Breast epithelium (tissue), 4 donors: ENCODE measurements around the gene LITAFD. TPM values are rescaled to one million over a fixed set of nuclear protein-coding genes. Genes with fewer than 3 reads are reported as not detected.
"Not testable (repeated sequence)": the region's sequence is repeated elsewhere in the genome, so short reads cannot be mapped to it uniquely, and the experiment has no call there.

Source experiments
- DNase-seq, 2 donors: peaks; one replicate each; pipeline ENCODE4 v3.0.0-alpha.2; 2019; ENCODE audit warnings: low spot score in 2 of 2
- H3K27ac ChIP-seq, 2 donors: fragments of 200-600 bp; sonication (generic) in 1 of 2; one replicate each; pipeline ENCODE4 v1.5.1; 2016 to 2019; ENCODE audit warnings: mild to moderate bottlenecking in 1 of 2
- H3K27me3 ChIP-seq, 2 donors: fragments of 200-600 bp; sonication (generic) in 1 of 2; one replicate each; pipeline versions ENCODE4 v1.5.1 to v1.6.0; 2017 to 2019; ENCODE audit warnings: control low read depth in 1 of 2, mild to moderate bottlenecking in 1 of 2
- H3K36me3 ChIP-seq: fragments of 200-600 bp; one replicate; pipeline ENCODE4 v1.5.1; 2019
- H3K4me1 ChIP-seq, 2 donors: fragments of 200-600 bp; sonication (generic); one replicate each; pipeline ENCODE4 v1.5.1; 2016 to 2019; ENCODE audit warnings: control low read depth in 1 of 2
- H3K4me3 ChIP-seq, 3 donors: fragments of 200-600 bp; sonication (generic); 1 replicate in 2 of 3; 2 replicates in 1 of 3; pipeline ENCODE4 v1.5.1; 2016 to 2019; ENCODE audit warnings: mild to moderate bottlenecking in 3 of 3, moderate library complexity in 2 of 3
- H3K9me3 ChIP-seq, 2 donors: fragments of 200-600 bp; sonication (generic) in 1 of 2; one replicate each; pipeline ENCODE4 v1.5.1; 2016 to 2019; ENCODE audit warnings: control low read depth in 1 of 2
- CTCF ChIP-seq, 3 donors: fragments of 450-650 bp; IDR thresholded peaks; one replicate each; pipeline ENCODE4 v1.5.1; 2016 to 2017; ENCODE audit warnings: antibody characterized with exemption in 3 of 3, mild to moderate bottlenecking in 3 of 3, moderate library complexity in 3 of 3
- POLR2A ChIP-seq: fragments of 450-650 bp; IDR thresholded peaks from one replicate; pipeline ENCODE4 v1.6.1; 2016; ENCODE audit warnings: antibody characterized with exemption, mild to moderate bottlenecking, moderate library complexity
- POLR2AphosphoS5 ChIP-seq, 3 donors: sonication (generic); formaldehyde crosslinking; IDR thresholded peaks; one replicate each; pipeline ENCODE4 v1.6.1; 2017; ENCODE audit warnings: antibody characterized with exemption in 3 of 3
- intact Hi-C: fragments of 100-400 bp; cut with DNase I; formaldehyde crosslinking; loops from one replicate; pipeline ENCODE4 v1.15.1; 2023; ENCODE audit warnings: low total_unique reads
- total RNA-seq, 3 donors: library from RNA; depleted of rRNA; stranded (reverse); fragments of >200 nt; gene quantifications; one replicate each; pipeline ENCODE4 v1.1.0, GENCODE V29; 2016

The LITAFD gene
- total RNA-seq, 3 donors from 2014 or later = not detected

GRCh38 chr16:8915722-8916301 lies 33.7 kb downstream of the LITAFD start:
- Histone ChIP-seq H3K9me3 (no peaks in the 10 kb centered on the region), H3K36me3 (peaks cover 7% of the 10 kb centered on the region)

DNA sequence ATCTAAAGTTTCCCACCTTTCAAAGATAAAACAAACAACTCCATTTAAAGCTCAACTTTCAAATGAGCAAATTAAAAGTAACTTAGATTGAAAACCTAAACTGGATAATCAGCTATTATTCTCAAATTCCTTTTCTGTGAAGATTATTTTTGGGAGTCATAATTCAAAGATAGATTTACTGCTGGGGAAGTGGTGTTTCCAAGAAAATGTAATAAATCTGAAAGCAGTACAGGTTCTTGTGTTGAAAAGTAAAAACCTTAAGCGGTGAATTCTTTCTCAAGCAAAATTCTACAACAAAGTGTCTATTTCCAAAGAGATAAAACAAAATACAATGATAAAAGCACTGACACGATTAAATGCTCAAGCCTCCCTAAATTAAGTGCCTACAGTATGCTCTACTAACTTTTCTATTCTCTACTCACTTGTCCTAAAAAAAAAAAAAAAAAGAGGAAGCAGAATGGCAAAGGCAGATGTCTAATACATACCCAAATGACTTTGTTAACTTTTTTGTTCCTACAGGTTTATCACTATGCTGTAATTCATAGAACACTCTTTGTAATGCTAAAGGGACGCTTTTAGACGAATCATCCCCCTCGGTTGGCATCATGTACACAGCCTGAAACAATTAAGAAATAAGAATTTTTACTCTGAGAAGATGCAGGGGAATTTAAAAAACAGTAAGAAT lies 34.5 kb downstream of the LITAFD start:
- no peak for DNase-seq
- H3K9me3 ChIP-seq = no peaks in the 10 kb centered on the region
- H3K4me3 ChIP-seq = no peak overlapping the region
- H3K27me3 ChIP-seq = no peaks in the 10 kb centered on the region
- TF ChIP-seq POLR2A (no peak), CTCF (IDR thresholded peaks at IDR 0.05) (no peak), POLR2AphosphoS5 (IDR thresholded peaks at IDR 0.05) (no peak)
- H3K4me1 ChIP-seq = no peaks in the 10 kb centered on the region
- H3K27ac ChIP-seq = no peak overlapping the region
- peaks cover 7% of the 10 kb centered on the region for H3K36me3 ChIP-seq
- intact Hi-C loops = no loop called here

More at GRCh38 chr16:8915722-8916301, 33.7 kb downstream of the LITAFD start:
- TF ChIP-seq POLR2AphosphoS5 (IDR thresholded peaks at IDR 0.05) (no peak), POLR2A (no peak), CTCF (IDR thresholded peaks at IDR 0.05) (no peak)
- Histone ChIP-seq H3K4me3 (no peak overlapping the region), H3K27ac (no peak overlapping the region), H3K27me3 (no peaks in the 10 kb centered on the region), H3K4me1 (no peaks in the 10 kb centered on the region)
- intact Hi-C loops = no loop called here
- no peak for DNase-seq

DNA sequence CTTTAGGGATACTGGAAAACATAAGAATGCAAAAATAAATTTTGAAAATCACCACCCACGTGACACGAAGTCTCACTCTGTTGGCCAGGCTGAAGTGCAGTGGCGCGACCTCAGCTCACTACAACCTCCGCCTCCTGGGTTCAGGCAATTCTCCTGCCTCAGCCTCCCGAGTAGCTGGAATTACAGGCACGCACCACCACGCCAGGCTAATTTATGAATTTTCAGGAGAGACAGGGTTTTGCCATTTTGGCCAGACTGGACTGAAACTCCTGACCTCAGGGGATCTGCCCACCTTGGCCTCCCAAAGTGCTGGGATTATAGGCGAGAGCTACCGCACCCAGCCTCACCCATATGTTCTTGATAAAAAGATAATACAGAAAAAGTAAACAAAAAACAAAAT lies 35.2 kb downstream of the LITAFD start:
- not testable (repeated sequence) for H3K36me3 ChIP-seq

DNA sequence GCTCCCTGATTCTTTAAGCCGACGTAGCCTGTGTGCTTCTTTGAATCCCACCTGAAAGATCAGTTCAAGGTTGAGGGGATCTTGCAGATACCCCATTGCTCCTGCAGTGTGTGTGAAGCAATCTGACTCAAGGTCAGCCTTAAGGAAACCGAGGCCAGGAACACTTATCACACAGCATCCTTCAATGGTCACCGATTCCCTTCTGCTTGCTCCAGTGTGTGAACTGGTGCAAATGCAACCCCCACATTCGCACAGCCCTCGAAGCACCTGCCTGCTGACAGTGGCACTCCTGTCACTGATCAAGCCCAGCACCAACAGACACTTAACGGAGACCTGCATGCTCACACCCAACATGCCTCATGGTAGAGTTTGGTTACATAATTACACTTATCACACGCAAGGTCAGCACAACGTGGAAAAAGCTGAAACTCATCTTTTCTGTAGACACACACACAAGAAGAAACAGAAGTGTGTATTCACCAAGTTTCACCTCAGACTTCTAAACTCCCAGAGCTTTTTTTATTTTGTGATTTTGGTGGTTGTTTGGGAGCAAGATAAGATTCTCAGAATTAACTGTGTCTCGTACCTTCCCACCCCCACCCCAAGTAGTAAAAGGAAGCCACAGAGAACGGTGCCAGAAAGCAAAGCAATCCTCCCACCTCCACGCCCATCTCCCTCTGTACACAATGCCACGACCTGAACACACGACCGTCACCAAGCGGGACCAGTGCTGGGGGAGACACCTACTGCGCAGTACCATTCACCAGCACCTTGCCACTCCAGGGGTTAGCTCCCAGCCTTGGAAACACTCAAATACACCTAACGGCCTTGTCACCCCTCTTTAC lies 37.2 kb downstream of the LITAFD start:
- intact Hi-C loops = loop anchor here (1.0 kb wide), 1 partner anchor 9 kb away; no protein-coding TSS in a partner anchor
- Histone ChIP-seq H3K36me3 (peaks cover 7% of the 10 kb centered on the region), H3K27me3 (no peaks in the 10 kb centered on the region), H3K4me1 (no peaks in the 10 kb centered on the region), H3K4me3 (no peak overlapping the region), H3K27ac (no peak overlapping the region), H3K9me3 (no peaks in the 10 kb centered on the region)
- TF ChIP-seq POLR2AphosphoS5 (IDR thresholded peaks at IDR 0.05) (no peak), CTCF (IDR thresholded peaks at IDR 0.05) (no peak), POLR2A (no peak)
- DNase-seq = no peak

More for the DNA sequence above, 35.2 kb downstream of the LITAFD start:
- intact Hi-C loops, H3K4me3 ChIP-seq, H3K27me3 ChIP-seq, H3K4me1 ChIP-seq, H3K27ac ChIP-seq, DNase-seq, H3K9me3 ChIP-seq: not testable (repeated sequence)

DNA sequence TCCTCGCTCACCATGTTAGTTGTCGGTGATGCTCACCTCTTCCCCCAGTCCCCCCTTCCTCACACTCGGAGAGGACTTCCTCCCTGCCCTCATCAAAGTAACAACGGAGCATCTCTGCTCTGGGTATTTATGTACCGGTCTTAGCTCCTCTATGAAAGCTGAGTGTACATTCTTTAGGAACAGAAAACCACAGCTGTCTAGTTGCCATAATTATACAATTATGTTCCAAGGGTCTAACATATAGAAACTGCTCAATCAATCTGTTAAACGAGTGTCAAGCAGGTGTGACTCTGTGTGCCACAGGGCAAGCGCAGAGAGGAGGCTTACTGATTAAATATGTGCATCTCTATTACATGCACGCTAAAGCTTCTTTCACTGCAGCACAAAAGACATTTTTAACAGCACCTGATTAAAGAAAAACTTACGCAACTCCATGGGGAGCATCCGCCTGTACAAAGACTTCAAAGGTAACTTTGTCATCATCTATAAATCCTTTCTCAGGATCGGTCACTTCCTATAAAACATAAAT lies 37.8 kb downstream of the LITAFD start:
- H3K4me3 ChIP-seq = no peak overlapping the region
- no peak for TF ChIP-seq POLR2AphosphoS5 (IDR thresholded peaks at IDR 0.05)
- TF ChIP-seq POLR2A = no peak
- no peak for TF ChIP-seq CTCF (IDR thresholded peaks at IDR 0.05)
- H3K4me1 ChIP-seq = no peaks in the 10 kb centered on the region
- no peaks in the 10 kb centered on the region for H3K9me3 ChIP-seq
- no peak overlapping the region for H3K27ac ChIP-seq
- intact Hi-C loops = loop anchor here (1.0 kb wide), 1 partner anchor 8 kb away; no protein-coding TSS in a partner anchor
- DNase-seq = no peak
- peaks cover 7% of the 10 kb centered on the region for H3K36me3 ChIP-seq
- H3K27me3 ChIP-seq = no peaks in the 10 kb centered on the region
